BLaER1 treated with 17β-estradiol and CSF1 and Interleukin-3, amounts not matched to agents 10 nM and 100 nM (cell line): ENCODE measurements around the gene GNAL.

ENCODE experiments used
- H3K27ac ChIP-seq, 11 experiments: shearing (Covaris generic); formaldehyde crosslinking; 2 replicates each; pipeline ENCODE4 v1.8.1; 2022
- H3K27me3 ChIP-seq, 11 experiments: shearing (Covaris generic); formaldehyde crosslinking; 2 replicates each; pipeline ENCODE4 v1.8.1; 2022
- H3K36me3 ChIP-seq, 11 experiments: shearing (Covaris generic); formaldehyde crosslinking; 2 replicates each; pipeline ENCODE4 v1.8.1; 2022
- H3K4me1 ChIP-seq, 10 experiments: shearing (Covaris generic); formaldehyde crosslinking; 2 replicates each; pipeline ENCODE4 v1.8.1; 2022
- H3K4me2 ChIP-seq, 11 experiments: shearing (Covaris generic); formaldehyde crosslinking; 2 replicates each; pipeline ENCODE4 v1.8.1; 2022
- H3K4me3 ChIP-seq, 10 experiments: shearing (Covaris generic); formaldehyde crosslinking; 2 replicates each; pipeline ENCODE4 v1.8.1; 2022
- H3K9ac ChIP-seq, 11 experiments: shearing (Covaris generic); formaldehyde crosslinking; 2 replicates each; pipeline ENCODE4 v1.8.1; 2022
- H3K9me3 ChIP-seq, 11 experiments: shearing (Covaris generic); formaldehyde crosslinking; replicated peaks in 1 of 11; 2 replicates each; pipeline ENCODE4 v1.8.1; 2022
- H4K20me1 ChIP-seq, 11 experiments: shearing (Covaris generic); formaldehyde crosslinking; 2 replicates each; pipeline ENCODE4 v1.8.1; 2022
- Cebpa-rat ChIP-seq, 11 experiments: shearing (Covaris generic); IDR thresholded peaks; 2 replicates each; pipeline ENCODE4 v1.8.1; 2022

Gene GNAL

GRCh38 chr18:11750171-11750570, 61.1 kb downstream of the GNAL start:
- Histone ChIP-seq H3K4me1 (peaks cover 6 to 16% (median 13%) of the 10 kb centered on the region in 10 experiments; a peak in 19 of 20 replicates), H3K9ac (no peak overlapping the region), H3K36me3 (no peaks in the 10 kb centered on the region), H3K4me3 (no peak overlapping the region), H3K27ac (no peak overlapping the region), H4K20me1 (no peaks in the 10 kb centered on the region), H3K4me2 (no peak overlapping the region), H3K27me3 (no peaks in the 10 kb centered on the region), H3K9me3 (peaks cover 12 to 28% (median 20%) of the 10 kb centered on the region in 11 experiments; a peak in 21 of 22 replicates)
- no peak for TF ChIP-seq Cebpa-rat (IDR thresholded peaks at IDR 0.05)

- Histone ChIP-seq H3K27me3 (no peaks in the 10 kb centered on the region), H3K9ac (no peak overlapping the region)
Measured at GRCh38 chr18:11750581-11751310, 61.7 kb downstream of the GNAL start.

GRCh38 chr18:11751341-11752115, 62.5 kb downstream of the GNAL start:
- no peak overlapping the region for H3K4me3 ChIP-seq
- H3K9ac ChIP-seq = no peak overlapping the region
- H3K4me1 ChIP-seq = peaks cover 5 to 14% (median 12%) of the 10 kb centered on the region in 10 experiments; a peak in 19 of 20 replicates
- H3K27me3 ChIP-seq = no peaks in the 10 kb centered on the region
- no peaks in the 10 kb centered on the region for H4K20me1 ChIP-seq
- H3K27ac ChIP-seq = no peak overlapping the region
- peaks cover 12 to 28% (median 20%) of the 10 kb centered on the region in 11 experiments; a peak in 21 of 22 replicates for H3K9me3 ChIP-seq
- TF ChIP-seq Cebpa-rat (IDR thresholded peaks at IDR 0.05) = no peak
- H3K4me2 ChIP-seq = no peak overlapping the region
- H3K36me3 ChIP-seq = no peaks in the 10 kb centered on the region

More at GRCh38 chr18:11750581-11751310, 61.7 kb downstream of the GNAL start:
- Histone ChIP-seq H3K4me3 (no peak overlapping the region), H3K4me2 (no peak overlapping the region), H3K27ac (no peak overlapping the region), H4K20me1 (no peaks in the 10 kb centered on the region), H3K36me3 (no peaks in the 10 kb centered on the region), H3K9me3 (peaks cover 12 to 28% (median 20%) of the 10 kb centered on the region in 11 experiments; a peak in 21 of 22 replicates), H3K4me1 (peaks cover 6 to 16% (median 13%) of the 10 kb centered on the region in 10 experiments; a peak in 19 of 20 replicates)
- no peak for TF ChIP-seq Cebpa-rat (IDR thresholded peaks at IDR 0.05)

- Histone ChIP-seq H3K9me3 (peaks cover 12 to 28% (median 20%) of the 10 kb centered on the region in 11 experiments; a peak in 21 of 22 replicates), H3K9ac (no peak overlapping the region), H4K20me1 (no peaks in the 10 kb centered on the region), H3K36me3 (no peaks in the 10 kb centered on the region), H3K4me1 (peaks cover 0 to 7% (median 4%) of the 10 kb centered on the region in 10 experiments; a peak in 17 of 20 replicates), H3K4me3 (no peak overlapping the region), H3K27ac (no peak overlapping the region), H3K4me2 (no peak overlapping the region), H3K27me3 (no peaks in the 10 kb centered on the region)
- TF ChIP-seq Cebpa-rat (IDR thresholded peaks at IDR 0.05) = no peak
Measured at GRCh38 chr18:11752116-11752911, 63.2 kb downstream of the GNAL start.

- Histone ChIP-seq H3K27ac (no peak overlapping the region), H3K4me2 (no peak overlapping the region), H3K4me3 (no peak overlapping the region), H3K4me1 (no peaks in the 10 kb centered on the region), H4K20me1 (no peaks in the 10 kb centered on the region), H3K36me3 (no peaks in the 10 kb centered on the region), H3K9ac (no peak overlapping the region), H3K9me3 (peaks cover 12 to 28% (median 20%) of the 10 kb centered on the region in 11 experiments; a peak in 21 of 22 replicates), H3K27me3 (no peaks in the 10 kb centered on the region)
- no peak for TF ChIP-seq Cebpa-rat (IDR thresholded peaks at IDR 0.05)
Measured at GRCh38 chr18:11754979-11755378, 65.9 kb downstream of the GNAL start.

- H3K4me3 ChIP-seq = no peak overlapping the region
- peaks cover under 1 to 7% (median 5%) of the 10 kb centered on the region in 11 experiments; a peak in 16 of 22 replicates for H3K9me3 ChIP-seq
Measured at GRCh38 chr18:11757084-11757590, 68.1 kb downstream of the GNAL start.

GRCh38 chr18:11759456-11759855, 70.4 kb downstream of the GNAL start:
- H3K27me3 ChIP-seq = no peaks in the 10 kb centered on the region
- H3K4me1 ChIP-seq = peaks cover 0 to 8% (median 0%) of the 10 kb centered on the region in 10 experiments; a peak in 4 of 20 replicates
- H3K27ac ChIP-seq = no peak overlapping the region
- H3K4me3 ChIP-seq = no peak overlapping the region
- H3K36me3 ChIP-seq = no peaks in the 10 kb centered on the region
- no peaks in the 10 kb centered on the region for H4K20me1 ChIP-seq
- no peak overlapping the region for H3K4me2 ChIP-seq
- no peaks in the 10 kb centered on the region for H3K9me3 ChIP-seq
- H3K9ac ChIP-seq = no peak overlapping the region
- no peak for TF ChIP-seq Cebpa-rat (IDR thresholded peaks at IDR 0.05)

More at GRCh38 chr18:11757084-11757590, 68.1 kb downstream of the GNAL start:
- Histone ChIP-seq H3K36me3 (no peaks in the 10 kb centered on the region), H3K4me1 (peaks cover 0 to 8% (median 0%) of the 10 kb centered on the region in 10 experiments; a peak in 4 of 20 replicates), H3K9ac (no peak overlapping the region), H3K27ac (no peak overlapping the region), H3K27me3 (no peaks in the 10 kb centered on the region), H4K20me1 (no peaks in the 10 kb centered on the region), H3K4me2 (no peak overlapping the region)
- no peak for TF ChIP-seq Cebpa-rat (IDR thresholded peaks at IDR 0.05)

- Histone ChIP-seq H3K9me3 (no peaks in the 10 kb centered on the region), H3K9ac (no peak overlapping the region), H3K4me1 (peaks cover 0 to 8% (median 0%) of the 10 kb centered on the region in 10 experiments; a peak in 4 of 20 replicates), H3K4me3 (no peak overlapping the region), H3K36me3 (no peaks in the 10 kb centered on the region), H3K4me2 (peak overlapping the region in 1 of 11 experiments; percentile 8; a peak in 2 of 22 replicates), H3K27me3 (no peaks in the 10 kb centered on the region), H3K27ac (no peak overlapping the region), H4K20me1 (no peaks in the 10 kb centered on the region)
- TF ChIP-seq Cebpa-rat (IDR thresholded peaks at IDR 0.05) = no peak
Measured at GRCh38 chr18:11760498-11761167, 71.6 kb downstream of the GNAL start.
